Right ventricle myocardium superior (tissue), 1 donor: ENCODE measurements around the gene ANXA3. TPM values are rescaled to one million over a fixed set of nuclear protein-coding genes. Genes with fewer than 3 reads are reported as not detected.
"Not testable (repeated sequence)": the region's sequence is repeated elsewhere in the genome, so short reads cannot be mapped to it uniquely, and the experiment has no call there.

ENCODE experiments used
- ATAC-seq: fragments of 200-7000 bp; cut with Tn5 transposase; one replicate; pipeline ENCODE4 v1.9.1; 2020; ENCODE audit warnings: mild to moderate bottlenecking; ENCODE audit not compliant: poor library complexity
- DNase-seq: peaks from one replicate; pipeline ENCODE4 v3.0.0-alpha.2; 2020
- intact Hi-C: fragments of 100-400 bp; cut with DNase I; formaldehyde crosslinking; loops from one replicate; pipeline ENCODE4 v1.11.2; 2022
- long read RNA-seq: library from polyadenylated mRNA; unstranded; transcript quantifications from one replicate; pipeline ENCODE4 v2.0.0, GENCODE V29; 2021
- total RNA-seq: library from RNA; stranded (reverse); fragmentation: NEBNext Ultra II Directional; extraction: Animal tissue kit (Norgen Biotek cat#: 25700); gene quantifications from one replicate; pipeline ENCODE4 v1.2.1, GENCODE V29; 2021
- donor health status: DM: no; HTN: yes; CAD: no; lungs with severe emphysema.

The ANXA3 gene
- 41.4 TPM for total RNA-seq
- long read RNA-seq, transcript ANXA3-201 (13 exons, 1,657 nt), result major isoform, 40 of 47 reads
- long read RNA-seq, partial matches to known transcripts, result 0 of 47 reads
- long read RNA-seq, other reads (novel, unspliced or antisense), result 7 of 47 reads

DNA sequence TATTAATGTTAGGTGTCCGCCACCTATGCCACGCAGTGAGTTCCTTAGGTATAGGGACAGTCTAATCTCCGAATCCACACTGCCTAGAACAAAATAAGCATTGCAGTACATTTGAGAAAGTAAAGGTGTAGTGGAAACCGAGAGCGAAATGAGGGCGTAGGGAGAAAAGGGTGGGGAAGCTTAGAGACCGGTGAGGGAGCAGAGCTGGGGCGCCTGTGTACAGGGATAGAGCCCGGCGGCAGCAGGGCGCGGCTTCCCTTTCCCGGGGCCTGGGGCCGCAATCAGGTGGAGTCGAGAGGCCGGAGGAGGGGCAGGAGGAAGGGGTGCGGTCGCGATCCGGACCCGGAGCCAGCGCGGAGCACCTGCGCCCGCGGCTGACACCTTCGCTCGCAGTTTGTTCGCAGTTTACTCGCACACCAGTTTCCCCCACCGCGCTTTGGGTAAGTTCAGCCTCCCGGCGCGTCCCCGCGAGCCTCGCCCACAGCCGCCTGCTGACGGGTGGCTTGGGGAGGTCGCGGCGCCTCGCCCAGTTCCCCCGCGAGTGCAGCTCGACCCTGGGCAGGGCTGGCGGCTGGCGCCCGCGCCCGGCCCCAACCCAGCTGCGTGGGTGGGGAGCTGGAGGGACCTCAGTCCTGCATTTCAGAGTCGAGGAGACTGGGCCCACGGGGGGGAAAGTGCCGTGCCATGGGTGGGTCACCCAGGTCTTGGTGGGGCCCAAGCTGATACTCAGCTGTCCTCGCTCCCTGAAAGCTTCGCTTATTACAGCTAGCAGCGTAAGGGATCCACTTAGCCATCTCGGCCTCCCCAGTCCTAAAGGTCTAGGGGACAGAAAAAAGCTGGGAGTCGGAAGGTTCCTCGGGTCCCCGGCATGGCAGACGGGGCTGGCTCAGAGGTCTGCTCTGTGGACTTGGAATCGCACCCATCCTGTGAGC, at the start of gene ANXA3:
TSS of gene ANXA3 (plus strand) at position 351 of the 932 bp plus-strand sequence. CDS start 2,704 bp downstream, outside the sequence.
- DNase-seq (peak; percentile 72), ATAC-seq (peak; percentile 88)
- intact Hi-C loops, result no loop called here

GRCh38 chr4:78506260-78506659, 45.3 kb upstream of the ANXA3 start:
- DNase-seq, ATAC-seq, intact Hi-C loops: not testable (repeated sequence)

DNA sequence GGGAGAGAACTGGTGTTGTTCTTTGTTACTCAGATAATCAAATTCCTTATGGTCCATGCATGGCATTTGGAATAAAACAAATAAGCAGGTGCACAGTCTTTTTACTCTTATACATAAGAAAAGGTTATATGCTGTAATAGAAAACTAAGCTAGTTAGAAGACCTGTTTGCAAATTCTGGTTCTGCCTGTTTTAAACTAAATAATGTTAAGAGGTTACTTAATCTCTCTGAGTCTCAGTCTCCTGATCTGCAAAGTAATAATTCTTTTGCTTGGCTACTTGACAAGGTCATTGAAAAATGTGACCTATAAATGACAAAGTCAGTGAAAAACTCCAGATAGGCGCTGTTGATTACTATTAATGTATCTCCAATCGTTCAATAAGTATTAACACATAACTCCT, 42.5 kb upstream of the ANXA3 start:
- ATAC-seq, result no peak
- intact Hi-C loops, result no loop called here
- DNase-seq, result no peak

DNA sequence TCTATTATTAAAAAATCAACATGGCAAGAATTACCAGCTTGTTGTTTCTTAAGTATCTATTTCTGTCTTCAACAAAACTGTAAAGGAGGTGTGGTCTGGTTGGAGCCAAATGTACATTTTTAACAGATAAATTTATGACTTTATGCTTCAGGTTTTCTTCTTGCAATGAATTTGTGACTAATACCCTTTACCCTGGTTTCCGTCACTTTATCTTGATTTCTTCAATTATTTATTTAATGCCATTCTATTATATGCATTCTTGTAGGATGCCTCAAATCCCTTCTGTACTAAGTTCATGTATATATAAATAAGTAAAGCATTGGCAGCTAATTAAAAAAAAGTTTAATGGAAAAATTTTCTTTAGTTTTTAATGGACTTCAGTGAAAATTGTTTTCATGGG, 41.5 kb upstream of the ANXA3 start:
- intact Hi-C loops, result loop anchor here (10.0 kb wide), 1 partner anchor 545 kb away; no protein-coding TSS in a partner anchor
- ATAC-seq (no peak), DNase-seq (no peak)

GRCh38 chr4:78510681-78511080, 40.9 kb upstream of the ANXA3 start:
- intact Hi-C loops, result loop anchor here (10.0 kb wide), 1 partner anchor 546 kb away; no protein-coding TSS in a partner anchor
- no peak for ATAC-seq

DNA sequence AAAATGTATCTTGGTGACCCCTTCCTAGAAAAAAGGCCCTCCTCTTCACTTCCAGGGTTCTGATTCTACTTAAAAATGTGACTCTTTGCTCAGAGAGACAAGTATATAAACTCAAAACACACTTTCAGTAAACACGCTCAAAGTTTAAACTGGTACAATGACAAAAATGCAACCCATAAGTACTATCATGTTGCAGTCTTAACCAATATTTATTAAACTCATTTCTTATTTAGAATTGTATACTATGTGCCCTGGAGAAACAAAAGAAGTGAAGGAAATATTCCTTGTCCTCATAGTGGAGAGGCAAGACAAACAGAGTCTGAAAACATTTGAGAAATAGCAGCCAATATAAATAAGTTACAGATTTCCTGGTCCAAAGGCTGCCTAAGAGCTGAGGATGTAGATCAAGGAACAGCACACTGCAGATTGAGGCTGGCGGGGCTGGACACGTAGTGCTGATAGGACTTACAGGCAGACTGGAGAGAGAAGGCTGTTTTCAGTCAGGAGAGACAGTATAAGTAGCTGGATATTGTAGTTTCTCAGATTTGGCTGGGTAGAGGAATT, 39.1 kb upstream of the ANXA3 start:
- ATAC-seq (no peak), DNase-seq (no peak)
- intact Hi-C loops, result loop anchor here (10.0 kb wide), 1 partner anchor 548 kb away; no protein-coding TSS in a partner anchor

More at GRCh38 chr4:78510681-78511080, 40.9 kb upstream of the ANXA3 start:
- no peak for DNase-seq

GRCh38 chr4:78513411-78513975, 38.1 kb upstream of the ANXA3 start:
- intact Hi-C loops, result loop anchor here (10.0 kb wide), 1 partner anchor 549 kb away; no protein-coding TSS in a partner anchor
- no peak for ATAC-seq
- DNase-seq, result no peak

DNA sequence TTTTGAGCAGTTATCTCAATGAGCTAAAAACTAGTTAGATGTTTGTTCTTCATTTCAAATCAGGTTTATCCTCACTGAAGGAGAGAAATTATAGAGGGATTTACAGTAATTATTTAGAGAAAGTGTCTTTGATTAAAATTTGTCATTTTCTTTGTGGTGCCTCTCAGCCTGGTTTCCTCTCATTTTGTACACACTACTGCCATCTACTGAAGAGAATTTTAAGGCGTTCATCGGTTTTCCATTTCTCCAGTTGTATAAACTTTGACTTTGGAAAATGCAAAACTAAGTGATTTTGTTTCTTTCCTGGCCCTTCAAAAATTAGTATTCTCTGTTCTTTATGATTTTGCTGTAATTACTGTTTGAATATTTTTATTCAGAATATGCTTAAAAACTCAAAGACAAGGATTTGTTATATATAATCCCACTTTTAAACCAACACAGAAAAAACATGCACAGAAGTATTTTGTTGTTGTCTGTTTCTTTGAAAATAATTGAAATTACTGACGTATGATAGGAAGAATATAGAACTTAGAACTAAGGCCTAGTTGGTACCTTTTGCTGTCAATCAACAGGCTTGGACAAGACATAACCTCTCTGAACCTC, 34.4 kb upstream of the ANXA3 start:
- DNase-seq, result no peak
- peak; percentile 65 for ATAC-seq
- intact Hi-C loops, result loop anchor here (10.0 kb wide), 1 partner anchor 552 kb away; no protein-coding TSS in a partner anchor

GRCh38 chr4:78518561-78518960, 33.0 kb upstream of the ANXA3 start:
- no peak for ATAC-seq
- intact Hi-C loops, result loop anchor here (10.0 kb wide), 1 partner anchor 554 kb away; no protein-coding TSS in a partner anchor
- no peak for DNase-seq

DNA sequence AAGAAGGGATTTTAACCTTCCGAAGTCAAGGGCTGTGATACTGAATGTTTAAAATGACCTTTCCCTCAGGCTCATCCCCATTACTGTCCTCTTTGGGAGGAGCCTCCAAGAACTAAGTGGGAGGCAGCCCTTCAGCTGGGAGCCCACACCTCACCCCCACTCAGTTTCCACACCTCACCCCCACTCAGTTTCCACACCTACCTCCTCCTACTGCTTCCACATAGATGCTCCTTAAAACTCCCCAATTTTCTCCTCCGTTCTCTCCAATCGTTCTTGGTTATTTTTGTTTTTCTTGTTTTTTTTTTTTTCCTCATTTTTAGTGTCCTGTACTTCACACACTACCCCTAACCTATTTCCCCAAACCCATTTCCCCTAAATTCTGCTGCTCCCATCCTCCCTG, 31.6 kb upstream of the ANXA3 start:
- intact Hi-C loops, result loop anchor here (10.0 kb wide), 1 partner anchor 555 kb away; no protein-coding TSS in a partner anchor

DNA sequence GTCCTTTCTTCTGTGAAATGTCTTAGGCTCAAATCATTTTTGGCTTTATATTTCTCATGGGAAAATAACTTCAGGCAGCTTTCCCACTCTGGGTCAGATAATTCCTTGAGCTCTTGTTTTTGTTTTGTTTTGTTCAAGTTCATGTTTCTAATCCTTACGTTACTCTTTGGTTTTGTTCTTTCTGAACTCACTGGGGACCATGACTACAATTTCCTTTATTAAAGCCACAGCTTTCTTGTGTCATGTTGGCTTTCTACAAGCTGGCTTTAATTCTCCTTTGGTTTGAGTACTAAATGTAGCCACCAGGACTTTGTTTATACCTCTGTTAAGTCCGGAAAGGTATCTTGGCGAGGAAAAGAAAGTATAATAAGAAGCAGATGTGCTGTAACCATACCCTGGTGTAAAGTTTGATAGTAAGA, 30.8 kb upstream of the ANXA3 start:
- no peak for DNase-seq
- intact Hi-C loops, result no loop called here
- ATAC-seq, result peak; percentile 49

More for the DNA sequence above, 31.6 kb upstream of the ANXA3 start:
- DNase-seq (no peak), ATAC-seq (no peak)

DNA sequence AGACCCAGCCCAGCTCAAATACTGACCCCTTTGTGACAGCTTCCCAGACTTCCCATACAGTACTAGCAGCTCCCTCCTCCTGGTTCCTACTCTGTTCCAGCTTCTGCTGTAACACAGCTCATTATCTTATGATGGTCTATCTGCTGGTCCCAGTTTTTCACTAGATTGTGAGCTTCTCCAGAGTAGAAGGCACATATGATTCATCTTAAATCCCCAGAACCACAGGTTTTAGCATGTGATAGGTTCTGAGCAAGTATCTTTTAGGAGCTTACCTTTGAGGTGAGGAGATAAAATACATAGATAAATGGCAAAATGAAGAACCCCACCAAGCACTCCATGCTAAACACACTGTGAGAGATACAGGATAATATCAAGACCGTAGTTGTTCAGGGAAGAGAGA, 27.6 kb upstream of the ANXA3 start:
- DNase-seq, result no peak
- no peak for ATAC-seq
- intact Hi-C loops, result no loop called here

GRCh38 chr4:78525559-78525958, 26.0 kb upstream of the ANXA3 start:
- DNase-seq, result no peak
- intact Hi-C loops, result no loop called here
- no peak for ATAC-seq

- ATAC-seq (no peak), DNase-seq (no peak)
- intact Hi-C loops, result no loop called here
These were observed 24.5 kb upstream of the ANXA3 start for GRCh38 chr4:78527103-78527502.

DNA sequence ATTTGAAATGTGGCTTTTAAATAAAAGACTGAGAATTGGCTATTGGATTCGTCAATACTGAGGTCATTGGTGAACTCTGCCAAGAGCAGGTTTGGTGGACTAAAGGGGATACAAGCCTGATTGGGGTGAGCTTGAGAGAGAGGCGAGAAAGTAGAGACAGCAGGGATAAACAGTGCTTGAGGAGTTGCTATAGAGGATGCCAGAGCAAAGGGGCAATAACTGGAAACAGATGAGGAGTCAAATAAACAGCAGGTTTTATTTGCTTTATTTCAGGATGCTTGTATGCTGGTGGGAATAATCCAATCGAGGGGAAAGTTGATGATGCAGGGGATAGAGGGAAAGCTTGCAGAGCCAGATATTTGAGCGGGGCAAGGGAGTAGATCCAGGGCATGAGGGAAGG, 24.0 kb upstream of the ANXA3 start:
- DNase-seq (no peak), ATAC-seq (no peak)
- intact Hi-C loops, result no loop called here

GRCh38 chr4:78528327-78528726, 23.2 kb upstream of the ANXA3 start:
- intact Hi-C loops, result no loop called here
- ATAC-seq (no peak), DNase-seq (no peak)

DNA sequence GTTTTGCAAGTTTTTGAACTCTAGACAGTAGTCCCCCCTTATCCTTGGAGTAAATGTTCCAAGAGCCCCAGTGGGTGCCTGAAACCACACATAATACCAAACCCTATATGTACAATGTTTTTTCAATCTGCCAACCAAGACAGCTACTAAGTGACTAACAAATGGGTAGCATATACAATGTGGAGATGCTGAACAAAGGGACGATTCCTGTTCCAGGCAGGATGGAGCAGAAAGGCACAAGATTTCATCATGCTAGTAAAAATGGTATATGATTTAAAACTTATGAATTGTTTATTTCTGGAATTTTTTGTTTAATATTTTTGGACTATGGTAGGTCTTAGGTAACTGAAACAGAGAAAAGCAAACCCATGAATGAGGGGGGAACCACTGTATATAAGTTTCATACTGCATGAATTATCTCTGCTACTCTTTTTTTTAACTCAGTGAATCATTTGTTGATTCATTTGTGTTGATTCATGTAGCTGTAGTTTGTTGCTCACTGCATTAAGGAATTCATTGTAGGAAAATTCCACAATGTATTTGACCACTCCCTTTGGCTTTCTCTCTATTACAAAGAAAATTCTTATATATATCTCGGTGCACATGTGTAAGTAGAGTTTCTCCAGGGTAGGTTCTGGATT, 21.9 kb upstream of the ANXA3 start:
- intact Hi-C loops, result no loop called here
- ATAC-seq (no peak), DNase-seq (no peak)

GRCh38 chr4:78532046-78532445, 19.5 kb upstream of the ANXA3 start:
- no peak for ATAC-seq

More at GRCh38 chr4:78532046-78532445, 19.5 kb upstream of the ANXA3 start:
- intact Hi-C loops, result no loop called here
- no peak for DNase-seq
